Vagina (tissue), 2 donors: ENCODE data around the gene SDK2.

ENCODE experiments used
- POLR2AphosphoS5 ChIP-seq, 2 donors: sonication (generic); formaldehyde crosslinking; IDR thresholded peaks; one replicate each; pipeline ENCODE4 v1.9.0; 2017; ENCODE audit warnings: antibody characterized with exemption in 2 of 2, mild to moderate bottlenecking in 2 of 2, low read depth in 1 of 2; ENCODE audit not compliant: insufficient read depth in 1 of 2
- TF ChIP-seq, protein P1 (sequence below), 3 experiments: fragments of 450-650 bp in 2 of 3; fragments of 200-600 bp in 1 of 3; sonication (generic) in 1 of 3; IDR thresholded peaks; one replicate each; pipeline ENCODE4 v1.5.1; 2017 to 2019; ENCODE audit warnings: antibody characterized with exemption in 3 of 3, mild to moderate bottlenecking in 2 of 3, moderate library complexity in 2 of 3

- TF ChIP-seq, protein P1, sequence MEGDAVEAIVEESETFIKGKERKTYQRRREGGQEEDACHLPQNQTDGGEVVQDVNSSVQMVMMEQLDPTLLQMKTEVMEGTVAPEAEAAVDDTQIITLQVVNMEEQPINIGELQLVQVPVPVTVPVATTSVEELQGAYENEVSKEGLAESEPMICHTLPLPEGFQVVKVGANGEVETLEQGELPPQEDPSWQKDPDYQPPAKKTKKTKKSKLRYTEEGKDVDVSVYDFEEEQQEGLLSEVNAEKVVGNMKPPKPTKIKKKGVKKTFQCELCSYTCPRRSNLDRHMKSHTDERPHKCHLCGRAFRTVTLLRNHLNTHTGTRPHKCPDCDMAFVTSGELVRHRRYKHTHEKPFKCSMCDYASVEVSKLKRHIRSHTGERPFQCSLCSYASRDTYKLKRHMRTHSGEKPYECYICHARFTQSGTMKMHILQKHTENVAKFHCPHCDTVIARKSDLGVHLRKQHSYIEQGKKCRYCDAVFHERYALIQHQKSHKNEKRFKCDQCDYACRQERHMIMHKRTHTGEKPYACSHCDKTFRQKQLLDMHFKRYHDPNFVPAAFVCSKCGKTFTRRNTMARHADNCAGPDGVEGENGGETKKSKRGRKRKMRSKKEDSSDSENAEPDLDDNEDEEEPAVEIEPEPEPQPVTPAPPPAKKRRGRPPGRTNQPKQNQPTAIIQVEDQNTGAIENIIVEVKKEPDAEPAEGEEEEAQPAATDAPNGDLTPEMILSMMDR (IDR thresholded peaks at IDR 0.05), result no peak
- no peak for TF ChIP-seq POLR2AphosphoS5 (IDR thresholded peaks at IDR 0.05; ENCODE audit: insufficient read depth in 1 of 2, low read depth in 1 of 2)
Observed at GRCh38 chr17:73394512-73395450, 249.5 kb downstream of the SDK2 start.
